ENCODE data around the gene LIMK1.
"Not testable (repeated sequence)": the region's sequence is repeated elsewhere in the genome, so short reads cannot be mapped to it uniquely, and the experiment has no call there.

LIMK1 gene

GRCh38 chr7:74083117-74083876, at the start of gene LIMK1:
Gene LIMK1 (plus strand): TSS chr7:74083804. CDS start chr7:74083991, 187 bp downstream.
- DNase-seq (ENCODE audit: low read depth): peak; percentile 66

DNA sequence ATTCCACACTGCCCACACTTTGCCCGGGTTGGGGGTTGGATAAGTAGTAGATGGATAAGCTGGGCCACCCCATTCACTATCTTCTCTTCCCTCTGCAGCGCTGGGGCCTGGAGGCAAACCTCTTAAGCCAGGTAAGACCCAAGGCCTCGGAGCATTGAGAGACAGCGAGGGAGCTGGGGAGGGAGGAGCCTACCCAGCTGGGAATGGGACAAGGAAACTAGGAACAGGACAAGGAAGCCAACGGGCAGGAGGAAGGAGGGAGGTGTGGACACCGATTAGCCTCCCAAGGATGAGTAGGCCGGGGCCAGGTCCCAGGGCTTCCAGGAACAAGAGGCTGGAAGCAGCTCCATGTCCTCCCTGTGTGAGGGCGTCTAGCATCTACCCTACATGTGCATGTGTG, 46.0 kb upstream of the LIMK1 start:
- DNase-seq (ENCODE audit: low read depth): no peak

GRCh38 chr7:74038194-74038961, 45.2 kb upstream of the LIMK1 start:
- no peak for DNase-seq (ENCODE audit: low read depth)

DNA sequence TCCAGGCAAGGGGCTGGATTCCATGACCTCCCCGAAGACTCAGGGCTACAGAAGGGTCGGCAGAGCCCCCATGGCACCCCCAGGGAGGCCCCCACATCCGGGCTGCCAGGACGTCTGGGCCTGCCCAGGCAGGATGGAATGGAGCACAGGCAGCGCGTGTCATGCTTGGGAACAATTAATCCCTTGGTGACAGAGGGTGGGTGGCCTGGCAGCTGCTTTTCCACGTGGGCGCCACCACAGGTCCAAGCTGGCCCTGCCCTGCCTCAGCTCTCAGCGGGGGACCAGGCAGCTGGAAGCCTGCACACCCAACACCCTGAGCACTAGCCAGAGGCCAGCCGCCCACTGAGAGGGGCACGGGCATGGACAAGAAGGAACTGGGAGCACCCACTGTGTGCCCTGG, 44.3 kb upstream of the LIMK1 start:
- DNase-seq (ENCODE audit: low read depth): no peak

- peak; percentile 69 for DNase-seq (ENCODE audit: low read depth)
These were observed 43.4 kb upstream of the LIMK1 start for GRCh38 chr7:74040101-74040790.

DNA sequence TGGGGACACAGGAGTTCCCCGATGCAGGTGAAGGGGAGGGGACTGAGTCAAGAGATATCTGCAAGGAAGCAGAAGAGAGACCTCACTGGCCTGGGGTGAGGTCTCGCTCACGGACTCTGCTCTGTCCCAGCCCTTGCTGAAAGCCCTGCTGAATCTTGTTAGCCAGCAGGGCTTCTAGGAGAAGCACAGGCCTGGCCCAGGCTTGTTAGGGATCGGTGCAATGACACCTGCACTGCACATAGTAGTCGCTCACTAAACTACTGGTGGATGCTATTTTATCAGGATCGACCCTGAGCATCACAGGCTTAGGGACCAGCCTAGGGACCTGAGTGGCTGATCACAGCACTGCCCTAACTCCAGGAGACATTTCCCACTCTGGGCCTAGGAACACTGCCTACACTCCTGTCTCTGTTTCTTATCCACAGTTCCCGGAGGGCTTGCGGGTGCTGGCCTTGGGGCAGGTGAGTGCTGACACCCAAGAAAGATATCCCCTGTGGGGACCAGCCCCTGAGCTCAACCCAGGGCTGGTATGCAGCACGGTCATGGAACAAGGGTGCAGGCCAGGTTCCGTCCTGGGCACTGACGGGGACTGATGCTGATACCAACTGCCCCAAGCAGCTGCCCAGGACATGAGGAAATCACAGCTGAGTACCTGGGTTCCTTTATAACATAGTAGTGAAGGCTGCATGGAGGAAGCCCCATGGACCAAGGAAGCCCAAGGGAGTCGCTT, 42.6 kb upstream of the LIMK1 start:
- DNase-seq (ENCODE audit: low read depth): no peak

GRCh38 chr7:74042746-74043522, 40.7 kb upstream of the LIMK1 start:
- no peak for DNase-seq (ENCODE audit: low read depth)

- peak; percentile 35 for DNase-seq (ENCODE audit: low read depth)
These were observed 40.1 kb upstream of the LIMK1 start for GRCh38 chr7:74043523-74043951.

DNA sequence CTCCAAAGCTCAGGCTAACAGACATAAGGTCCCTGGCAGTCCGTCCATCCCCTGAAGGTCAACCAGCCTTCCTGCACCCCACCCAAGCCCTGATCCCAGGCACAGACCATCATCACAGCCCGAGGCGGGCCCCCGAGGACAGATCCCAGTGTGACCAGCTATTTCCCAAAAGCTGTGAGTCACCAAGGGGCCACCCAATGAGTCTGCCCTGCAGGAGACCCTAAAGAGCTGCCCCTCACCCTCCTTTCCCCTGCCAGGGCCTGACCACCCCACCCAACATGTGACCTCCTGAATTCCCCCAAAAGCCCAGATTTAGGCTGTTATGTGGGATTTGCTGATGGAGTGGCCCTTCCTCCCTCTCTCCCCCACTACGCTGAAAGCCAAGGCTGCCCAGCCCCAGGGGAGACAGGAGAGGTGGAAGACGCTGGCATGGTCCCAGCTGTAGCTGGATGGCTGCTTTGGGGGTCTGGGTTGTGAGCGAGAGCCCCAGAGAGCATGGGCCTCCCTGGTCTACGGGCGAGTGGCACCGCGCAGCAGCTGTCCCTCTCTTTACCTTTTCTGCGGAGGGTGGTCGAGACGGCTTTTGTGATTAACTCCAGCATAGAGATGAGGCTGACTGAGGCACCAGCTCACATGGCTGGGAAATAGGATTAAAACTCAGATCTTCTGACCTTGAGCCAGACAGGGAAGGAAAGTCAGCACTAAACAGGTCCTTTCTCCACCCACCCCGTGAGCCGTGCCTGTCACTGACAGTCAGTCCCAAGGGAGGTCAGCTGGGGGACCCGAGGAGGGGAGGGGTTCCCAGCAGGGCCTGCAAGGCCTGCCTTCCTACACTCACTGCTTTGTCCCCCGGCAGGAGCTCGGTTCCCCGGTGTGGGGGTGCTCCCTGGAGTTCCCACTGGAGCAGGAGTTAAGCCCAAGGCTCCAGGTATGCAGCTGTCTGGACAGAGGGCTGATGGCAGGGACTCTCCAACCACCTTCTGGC, 38.9 kb upstream of the LIMK1 start:
- DNase-seq (ENCODE audit: low read depth): no peak

GRCh38 chr7:74046581-74046980, 37.0 kb upstream of the LIMK1 start:
- not testable (repeated sequence) for DNase-seq (ENCODE audit: low read depth)

DNA sequence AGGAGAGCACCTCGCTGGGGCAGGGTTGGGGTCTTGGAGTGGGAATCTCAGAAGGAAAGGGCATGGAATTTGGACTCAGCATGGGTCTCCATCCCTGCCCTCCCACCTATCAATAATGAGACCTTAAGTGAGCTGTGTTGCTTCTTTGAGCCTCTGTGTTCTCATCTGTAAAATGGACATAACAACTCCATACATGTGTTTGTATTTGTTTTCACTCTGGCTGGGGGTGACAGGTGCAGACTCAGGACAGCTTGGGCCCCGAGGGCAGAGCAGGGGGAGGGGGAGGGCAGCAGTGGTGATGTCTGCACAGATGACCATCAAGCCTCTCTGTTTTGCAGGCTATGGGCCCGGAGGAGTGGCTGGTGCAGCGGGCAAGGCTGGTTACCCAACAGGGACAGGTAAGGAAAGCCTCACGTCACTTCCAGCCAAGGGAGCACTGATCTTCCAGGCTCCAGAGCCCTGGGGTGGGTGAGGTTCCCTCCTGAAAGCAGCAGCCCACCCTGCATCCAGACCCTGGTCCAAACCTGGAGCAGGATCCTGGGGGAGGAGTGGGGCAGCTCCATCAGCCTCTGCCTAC, 35.7 kb upstream of the LIMK1 start:
- DNase-seq (ENCODE audit: low read depth): no peak

DNA sequence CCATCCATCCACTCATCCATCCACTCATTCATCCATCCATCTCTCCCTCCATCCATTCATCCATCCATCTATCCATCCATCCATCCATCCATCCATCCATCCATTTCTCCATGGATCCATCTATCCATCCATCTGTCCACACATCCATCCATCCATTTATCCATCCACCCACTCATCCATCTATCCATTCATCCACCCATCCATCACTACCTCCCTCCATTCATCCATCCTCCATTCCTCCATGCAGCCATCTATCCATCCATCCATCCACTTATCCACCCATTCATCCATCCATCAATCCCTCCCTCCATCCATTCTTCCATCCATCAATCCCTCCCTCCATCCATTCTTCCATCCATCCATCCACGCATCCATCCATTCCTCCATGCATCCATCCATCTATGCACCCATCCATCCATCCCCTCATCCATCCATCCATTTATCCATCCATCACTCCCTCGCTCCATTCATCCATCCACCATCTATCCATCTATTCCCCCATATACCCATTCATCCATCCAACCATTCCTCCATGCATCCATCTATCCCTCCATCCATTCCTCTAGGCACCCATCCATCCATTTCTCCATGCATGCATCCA, 34.5 kb upstream of the LIMK1 start:
- DNase-seq (ENCODE audit: low read depth): no peak

DNA sequence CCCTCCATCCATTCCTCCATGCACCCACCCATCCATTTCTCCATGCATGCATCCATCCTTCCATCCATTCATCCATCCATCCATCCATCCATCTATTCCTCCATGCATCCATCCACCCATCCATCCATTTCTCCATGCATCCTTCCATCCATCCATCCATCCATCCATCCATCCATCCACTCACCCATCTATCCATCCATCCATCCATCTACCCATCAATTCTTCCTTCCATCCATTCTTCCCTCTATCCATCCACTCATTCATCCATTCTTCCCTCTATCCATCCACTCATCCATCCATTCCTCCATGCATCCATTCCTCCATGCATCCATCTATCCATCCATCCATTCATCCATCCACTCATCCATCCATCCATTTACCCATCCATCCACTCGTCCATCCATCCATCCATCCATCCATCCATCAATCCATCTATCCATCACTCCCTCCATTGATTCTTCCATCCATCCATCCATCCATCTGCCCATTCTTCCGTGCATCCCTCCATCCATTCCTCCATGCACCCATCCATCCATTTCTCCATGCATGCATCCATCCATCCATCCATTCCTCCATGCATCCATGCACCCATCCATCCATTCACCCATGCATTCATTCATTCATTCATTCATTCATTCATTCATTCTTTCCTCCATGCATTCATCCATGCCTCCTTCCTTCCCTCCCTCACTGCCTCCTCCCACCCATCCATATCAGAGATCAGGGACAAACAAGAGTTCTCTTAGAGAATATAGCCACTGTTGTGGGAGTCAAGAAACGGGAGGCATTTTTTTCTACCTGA, 33.4 kb upstream of the LIMK1 start:
- no peak for DNase-seq (ENCODE audit: low read depth)

- DNase-seq (ENCODE audit: low read depth): no peak
These were observed 32.4 kb upstream of the LIMK1 start for GRCh38 chr7:74051193-74051592.

- no peak for DNase-seq (ENCODE audit: low read depth)
These were observed 31.8 kb upstream of the LIMK1 start for GRCh38 chr7:74051629-74052410.

DNA sequence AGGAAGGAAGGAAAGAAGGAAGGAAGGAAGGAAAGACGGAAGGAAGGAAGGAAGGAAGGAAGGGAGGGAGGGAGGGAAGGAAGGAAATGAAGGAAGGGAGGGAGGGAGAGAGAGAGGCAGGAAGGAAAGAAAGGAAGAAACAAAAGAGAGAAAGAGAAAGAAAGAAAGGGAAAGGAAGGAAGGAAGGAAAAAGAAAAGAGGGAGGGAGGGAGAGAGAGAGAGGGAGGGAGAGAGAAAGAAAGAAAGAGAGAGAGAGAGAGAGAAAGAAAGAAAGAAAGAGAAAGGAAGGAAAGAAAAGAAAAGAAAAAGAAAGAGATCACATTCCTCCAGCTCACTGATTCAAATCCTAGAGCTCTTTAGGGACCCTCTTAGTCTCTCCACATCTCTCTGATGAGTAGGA, 31.0 kb upstream of the LIMK1 start:
- DNase-seq (ENCODE audit: low read depth): no peak

- no peak for DNase-seq (ENCODE audit: low read depth)
These were observed 29.9 kb upstream of the LIMK1 start for GRCh38 chr7:74053589-74054186.
